Activated naive CD8-positive, alpha-beta T cell treated with anti-CD3 and anti-CD28 coated beads, Interleukin-2, amount 10 ng/mL, durations not matched to agents 7 days and 5 days (primary cell): ENCODE results near the gene CDHR5. TPM values are rescaled to one million over a fixed set of nuclear protein-coding genes. Genes with fewer than 3 reads are reported as not detected.

Experiments
- ATAC-seq: fragments of 150-1000 bp; cut with Tn5 transposase; one replicate; pipeline ENCODE4 v1.10.0; 2021; ENCODE audit warnings: low read depth, moderate library complexity
- POLR2A ChIA-PET: fragments of 350-600 bp; sonication (Branson Sonifier 250); formaldehyde crosslinking; loops from one replicate; lab custom pipeline; 2021; ENCODE audit warnings: antibody characterized with exemption; lab: Charles Lee
- DNase-seq: peaks from one replicate; pipeline ENCODE4 v3.0.0; 2021
- H3K27ac Mint-ChIP-seq: one replicate; pipeline ENCODE4 v1.8.0; 2022; ENCODE audit warnings: mild to moderate bottlenecking, mixed read lengths
- H3K27me3 Mint-ChIP-seq: one replicate; pipeline ENCODE4 v1.8.0; 2022; ENCODE audit warnings: mild to moderate bottlenecking, moderate library complexity, mixed read lengths
- H3K36me3 Mint-ChIP-seq: one replicate; pipeline ENCODE4 v1.8.0; 2021; ENCODE audit warnings: mild to moderate bottlenecking, mixed read lengths
- H3K4me1 Mint-ChIP-seq: one replicate; pipeline ENCODE4 v1.8.0; 2021; ENCODE audit warnings: mixed read lengths
- H3K4me3 Mint-ChIP-seq: one replicate; pipeline ENCODE4 v1.8.0; 2022; ENCODE audit warnings: mild to moderate bottlenecking, moderate library complexity, mixed read lengths
- H3K9me3 Mint-ChIP-seq: one replicate; pipeline ENCODE4 v1.8.0; 2021; ENCODE audit warnings: mixed read lengths
- total RNA-seq, 2 experiments: library from RNA; stranded (reverse); gene quantifications; one replicate each; pipeline ENCODE4 v1.2.3, GENCODE V29; 2021

Gene CDHR5
- total RNA-seq, 2 experiments from 2014 or later, result not detected

DNA sequence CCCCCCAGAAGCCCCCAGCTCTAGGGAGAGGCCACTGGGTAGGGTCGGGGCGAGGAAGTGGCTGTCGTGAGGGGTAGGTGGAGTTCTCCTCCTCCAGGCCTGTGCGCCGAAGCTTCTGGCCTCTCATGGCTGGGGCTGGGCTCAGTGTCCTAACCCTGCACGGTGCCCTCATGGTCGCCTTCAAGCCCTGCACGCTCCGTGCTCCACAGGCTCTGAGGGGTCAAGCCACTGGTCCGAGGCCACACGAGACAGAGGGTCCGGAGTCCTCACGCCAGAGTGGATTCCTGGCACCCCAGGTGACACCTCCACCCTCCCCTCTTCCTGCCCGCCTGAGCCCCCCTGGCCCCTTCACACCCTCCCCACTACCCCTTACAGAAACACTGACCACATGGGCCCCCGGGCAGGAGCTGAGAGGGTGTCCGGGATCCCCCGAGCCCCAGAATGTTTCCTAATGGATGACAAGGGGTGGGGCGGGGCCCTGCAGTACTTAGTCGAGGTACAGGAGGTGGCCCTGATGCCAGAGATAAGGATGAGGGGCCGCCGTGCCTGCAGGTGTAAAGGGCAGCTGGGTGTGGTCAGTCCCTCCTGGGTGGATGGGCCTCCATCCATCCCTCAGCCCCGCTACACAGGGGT is 997 bp upstream of the CDHR5 start:
- Mint-ChIP-seq H3K4me1 (peaks cover 15% of the 10 kb centered on the region), H3K36me3 (peaks cover 2% of the 10 kb centered on the region), H3K27ac (no peak overlapping the region), H3K4me3 (no peak overlapping the region), H3K27me3 (peaks cover 12% of the 10 kb centered on the region), H3K9me3 (no peaks in the 10 kb centered on the region)
- ATAC-seq, result no peak
- peak; percentile 31 for DNase-seq
- POLR2A ChIA-PET, result interaction anchor here (1.0 kb wide), 1 partner anchor 10 kb away, joined by 4 read pairs; the partner anchor contains the start of gene IRF7

DNA sequence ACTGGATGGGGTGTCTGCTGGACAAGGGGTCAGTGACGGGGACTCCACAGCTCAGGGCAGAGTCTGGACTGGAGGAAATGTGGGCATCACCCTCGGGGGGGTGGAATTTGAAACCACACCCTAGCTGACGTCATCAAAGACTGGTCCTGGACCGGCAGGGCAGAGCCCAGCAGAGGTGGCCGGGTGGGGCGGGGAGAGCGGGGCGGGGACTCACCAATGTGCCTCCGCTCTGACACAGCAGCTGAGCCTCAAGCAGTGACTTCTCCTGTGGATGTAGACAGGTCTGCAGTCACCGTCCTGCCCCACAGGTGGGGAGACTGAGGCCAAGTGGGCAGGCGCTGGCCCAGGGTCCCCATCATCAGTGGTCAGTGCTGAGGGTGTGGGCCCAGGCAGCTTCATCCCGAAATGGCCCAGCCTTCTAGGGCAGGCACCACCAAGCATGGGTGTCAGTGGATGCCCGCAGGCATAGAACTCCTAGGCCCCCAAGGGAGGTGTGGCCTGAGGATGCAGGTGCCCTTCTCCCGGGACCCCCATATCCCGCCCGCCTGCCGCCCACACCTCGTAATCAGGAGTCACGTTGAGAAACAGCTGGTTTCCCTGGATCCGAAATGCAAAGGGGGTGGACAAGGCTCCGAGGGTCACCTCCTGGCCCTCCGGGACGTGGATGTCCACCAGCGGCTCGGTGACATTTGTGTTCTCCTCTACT is 603 bp downstream of the CDHR5 start:
- H3K36me3 Mint-ChIP-seq, result peaks cover 2% of the 10 kb centered on the region
- H3K27ac Mint-ChIP-seq, result no peak overlapping the region
- POLR2A ChIA-PET, result interaction anchor here (1.1 kb wide), 1 partner anchor 10 kb away, joined by 3 read pairs; no protein-coding TSS in a partner anchor
- no peak overlapping the region for H3K4me3 Mint-ChIP-seq
- peaks cover 12% of the 10 kb centered on the region for H3K27me3 Mint-ChIP-seq
- no peak for ATAC-seq
- peak; percentile 29 for DNase-seq
- H3K4me1 Mint-ChIP-seq, result peaks cover 9% of the 10 kb centered on the region
- H3K9me3 Mint-ChIP-seq, result no peaks in the 10 kb centered on the region

DNA sequence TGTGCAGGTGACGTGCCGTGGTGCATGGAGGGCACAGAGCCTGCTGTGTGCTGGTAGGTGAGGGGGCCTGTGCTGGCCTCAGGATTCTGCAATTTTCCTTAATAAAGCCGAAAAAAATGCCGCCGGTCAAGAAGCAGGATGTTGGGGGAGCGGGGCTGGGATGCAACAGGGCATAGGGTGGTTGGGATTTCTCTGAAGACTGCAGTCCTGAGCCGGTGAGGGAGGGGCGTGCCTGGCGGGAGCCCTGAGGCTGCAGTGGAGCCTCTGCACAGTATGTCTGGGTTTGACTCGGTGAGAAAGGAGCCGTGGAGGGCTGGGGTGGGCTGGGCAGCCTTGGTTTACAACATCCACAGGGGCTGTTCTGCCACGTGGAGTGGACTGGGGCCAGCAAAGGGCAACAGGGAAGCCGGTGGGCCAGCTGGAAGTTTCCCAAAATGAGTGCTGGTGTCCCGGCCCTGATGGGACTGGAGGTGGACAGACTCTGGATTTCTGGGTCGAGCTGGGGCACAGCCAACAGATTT is 1.3 kb downstream of the CDHR5 start:
- POLR2A ChIA-PET, result interaction anchor here (1.1 kb wide), 1 partner anchor 9 kb away, joined by 3 read pairs; no protein-coding TSS in a partner anchor
- no peak for DNase-seq
- Mint-ChIP-seq H3K4me3 (no peak overlapping the region), H3K27me3 (peaks cover 10% of the 10 kb centered on the region), H3K4me1 (peaks cover 3% of the 10 kb centered on the region), H3K36me3 (peaks cover 2% of the 10 kb centered on the region), H3K27ac (no peak overlapping the region), H3K9me3 (no peaks in the 10 kb centered on the region)
- ATAC-seq, result no peak

DNA sequence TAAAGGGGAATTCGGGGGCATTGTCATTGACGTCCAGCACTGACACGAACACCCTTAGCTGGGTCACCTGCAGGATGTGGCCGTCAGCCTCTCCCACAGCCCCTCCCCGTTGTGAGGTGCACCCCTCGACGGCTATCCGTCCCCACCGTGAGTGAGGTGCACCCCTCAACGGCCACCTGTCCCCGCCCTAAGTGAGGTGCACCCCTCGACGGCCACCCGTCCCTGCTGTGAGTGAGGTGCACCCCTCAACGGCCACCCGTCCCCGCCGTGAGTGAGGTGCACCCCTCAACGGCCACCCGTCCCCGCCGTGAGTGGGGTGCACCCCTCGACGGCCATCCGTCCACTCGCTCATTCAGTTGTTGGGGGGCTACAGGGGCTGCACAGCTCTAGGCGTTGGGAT is 2.9 kb downstream of the CDHR5 start:
- no peak for ATAC-seq
- no peak overlapping the region for H3K4me3 Mint-ChIP-seq

DNA sequence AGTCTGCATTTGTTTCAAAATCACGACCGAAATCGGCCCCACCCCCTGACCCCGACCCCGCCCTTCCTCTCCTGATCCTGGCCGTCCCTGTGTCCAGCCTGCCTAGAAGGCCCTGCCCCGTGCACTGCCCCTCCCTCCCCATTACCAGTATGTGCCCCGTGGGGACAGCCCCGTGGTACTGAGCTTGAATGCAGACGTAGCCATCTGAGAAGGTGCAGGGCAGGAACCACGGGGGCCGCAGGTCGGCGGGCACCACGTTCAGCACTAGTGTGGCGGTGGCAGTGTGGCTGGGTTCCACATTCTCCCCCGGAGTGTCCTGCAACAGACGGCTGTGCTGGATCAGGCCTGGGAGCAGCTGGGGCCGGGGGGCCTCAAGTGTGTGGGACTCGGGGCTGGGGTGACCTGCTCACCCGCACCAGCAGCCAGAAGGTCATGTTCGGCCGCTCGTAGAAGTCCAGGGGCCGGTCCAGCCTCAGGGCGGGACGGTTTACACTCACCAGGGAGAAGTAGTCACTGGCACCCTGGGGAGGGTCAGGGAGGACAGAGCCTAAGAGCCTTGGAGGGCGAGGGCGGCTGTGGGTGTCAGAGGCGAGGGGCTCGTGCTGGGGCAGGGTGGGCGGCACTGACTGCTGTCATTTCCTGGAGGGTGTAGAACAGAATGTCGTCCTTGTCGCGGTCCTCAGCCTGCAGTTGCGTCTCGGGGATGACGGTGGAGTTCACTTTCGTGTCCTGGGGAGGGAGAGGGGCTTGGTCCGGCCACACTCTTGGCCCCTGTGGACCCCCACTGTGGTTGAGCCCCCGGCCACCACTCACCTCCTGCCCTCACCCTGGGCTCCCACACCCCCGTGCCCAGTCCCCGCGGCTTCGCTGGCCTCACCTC is 3.6 kb downstream of the CDHR5 start:
- Mint-ChIP-seq H3K36me3 (no peaks in the 10 kb centered on the region), H3K4me1 (peaks cover 5% of the 10 kb centered on the region), H3K4me3 (no peak overlapping the region), H3K27me3 (no peaks in the 10 kb centered on the region), H3K9me3 (no peaks in the 10 kb centered on the region), H3K27ac (no peak overlapping the region)
- no peak for ATAC-seq
- POLR2A ChIA-PET, result no interaction called here
- peak; percentile 31 for DNase-seq

More for the DNA sequence above, 2.9 kb downstream of the CDHR5 start:
- no peaks in the 10 kb centered on the region for H3K9me3 Mint-ChIP-seq
- H3K36me3 Mint-ChIP-seq, result no peaks in the 10 kb centered on the region
- POLR2A ChIA-PET, result no interaction called here
- no peak for DNase-seq
- peak overlapping the region; percentile 42 for H3K27ac Mint-ChIP-seq
- no peaks in the 10 kb centered on the region for H3K27me3 Mint-ChIP-seq
- H3K4me1 Mint-ChIP-seq, result no peaks in the 10 kb centered on the region

DNA sequence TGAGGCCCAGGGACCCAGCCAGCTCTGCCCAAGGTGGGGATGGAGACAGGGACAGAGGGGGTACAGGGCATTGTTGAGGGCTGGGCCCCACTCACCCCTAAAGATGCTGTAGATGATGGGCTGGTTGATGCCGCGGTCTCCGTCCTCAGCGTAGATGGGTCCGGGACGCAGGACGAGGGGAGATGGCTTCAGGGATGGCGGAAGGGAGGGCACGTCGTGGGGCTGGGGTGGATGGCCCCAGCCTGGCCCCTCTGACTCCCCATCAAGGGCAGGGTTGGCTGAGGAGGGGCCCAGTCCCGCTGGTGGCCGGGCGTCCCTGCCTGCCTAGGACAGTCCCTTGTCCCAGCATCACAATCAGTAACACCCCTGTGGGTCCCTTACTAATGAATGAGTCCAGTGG is 4.6 kb downstream of the CDHR5 start:
- no peak for DNase-seq
- Mint-ChIP-seq H3K9me3 (no peaks in the 10 kb centered on the region), H3K27ac (no peak overlapping the region), H3K4me1 (peaks cover 6% of the 10 kb centered on the region), H3K36me3 (no peaks in the 10 kb centered on the region), H3K27me3 (no peaks in the 10 kb centered on the region), H3K4me3 (no peak overlapping the region)
- ATAC-seq, result no peak
- POLR2A ChIA-PET, result no interaction called here

DNA sequence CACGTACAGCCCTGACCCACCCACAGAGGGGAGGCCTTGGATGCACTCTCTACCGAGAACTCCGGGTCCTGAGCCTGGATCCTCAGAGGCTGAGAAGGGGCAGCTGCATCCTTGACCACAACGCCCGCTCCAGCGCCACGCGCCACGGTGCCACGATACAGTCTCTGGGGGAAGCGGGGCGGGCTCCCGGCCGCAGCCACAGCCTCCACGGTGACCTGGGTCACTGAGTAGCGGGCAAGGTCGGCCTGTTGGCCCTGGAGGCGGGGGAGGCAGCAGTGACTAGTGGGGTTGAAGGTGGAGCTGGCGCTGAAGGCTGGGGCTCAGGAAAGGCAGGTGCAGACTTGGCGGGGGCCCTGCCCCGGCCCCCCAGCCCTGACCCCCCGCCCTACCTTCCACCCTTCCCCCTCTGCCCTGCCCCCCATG is 5.1 kb downstream of the CDHR5 start:
- Mint-ChIP-seq H3K4me1 (peaks cover 6% of the 10 kb centered on the region), H3K4me3 (no peak overlapping the region), H3K9me3 (no peaks in the 10 kb centered on the region), H3K27ac (no peak overlapping the region), H3K27me3 (no peaks in the 10 kb centered on the region), H3K36me3 (peaks cover under 1% of the 10 kb centered on the region)
- peak; percentile 32 for DNase-seq
- no peak for ATAC-seq
- POLR2A ChIA-PET, result no interaction called here

DNA sequence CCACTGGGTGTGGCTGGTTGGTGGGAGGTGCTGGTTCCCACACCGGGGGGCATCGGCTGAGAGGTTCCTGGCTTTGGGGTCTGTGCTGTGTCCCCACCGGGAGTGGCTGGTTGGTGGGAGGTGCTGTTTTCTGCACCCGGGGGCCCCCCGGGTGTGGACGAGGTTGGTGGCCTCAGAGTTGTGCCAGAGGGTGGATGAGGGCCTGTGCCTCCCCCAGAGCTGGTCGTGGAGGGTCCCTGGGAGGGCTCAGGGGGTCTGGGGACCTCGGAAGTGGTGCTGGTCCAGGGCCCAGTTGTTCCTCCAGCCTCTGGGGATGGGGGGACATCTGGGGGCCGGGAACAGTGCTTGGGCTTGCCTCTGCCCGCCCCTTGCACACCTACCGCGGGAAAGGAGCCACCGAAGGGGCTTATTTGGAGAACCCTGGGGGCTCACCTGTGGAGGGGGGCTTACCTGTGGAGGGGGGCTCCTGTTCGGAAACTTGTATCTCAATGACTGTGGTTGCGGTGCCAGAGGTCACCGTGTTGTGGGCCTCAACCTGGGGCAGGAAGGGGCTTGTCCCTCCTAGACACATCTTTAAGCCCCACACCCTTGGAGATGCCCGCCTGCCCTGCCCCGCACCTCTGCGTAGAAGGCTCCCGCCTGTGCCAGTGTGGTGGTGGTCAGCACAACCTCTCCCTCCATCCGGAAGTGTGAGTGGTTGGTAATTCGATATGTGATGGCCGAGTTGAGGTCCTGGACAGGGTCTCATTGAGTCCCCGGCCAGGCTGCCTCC is 5.7 kb downstream of the CDHR5 start:
- POLR2A ChIA-PET, result interaction anchor here (0.5 kb wide), 1 partner anchor 402 kb away, joined by 3 read pairs; no protein-coding TSS in a partner anchor
- H3K4me1 Mint-ChIP-seq, result peaks cover 10% of the 10 kb centered on the region
- peak; percentile 31 for DNase-seq

DNA sequence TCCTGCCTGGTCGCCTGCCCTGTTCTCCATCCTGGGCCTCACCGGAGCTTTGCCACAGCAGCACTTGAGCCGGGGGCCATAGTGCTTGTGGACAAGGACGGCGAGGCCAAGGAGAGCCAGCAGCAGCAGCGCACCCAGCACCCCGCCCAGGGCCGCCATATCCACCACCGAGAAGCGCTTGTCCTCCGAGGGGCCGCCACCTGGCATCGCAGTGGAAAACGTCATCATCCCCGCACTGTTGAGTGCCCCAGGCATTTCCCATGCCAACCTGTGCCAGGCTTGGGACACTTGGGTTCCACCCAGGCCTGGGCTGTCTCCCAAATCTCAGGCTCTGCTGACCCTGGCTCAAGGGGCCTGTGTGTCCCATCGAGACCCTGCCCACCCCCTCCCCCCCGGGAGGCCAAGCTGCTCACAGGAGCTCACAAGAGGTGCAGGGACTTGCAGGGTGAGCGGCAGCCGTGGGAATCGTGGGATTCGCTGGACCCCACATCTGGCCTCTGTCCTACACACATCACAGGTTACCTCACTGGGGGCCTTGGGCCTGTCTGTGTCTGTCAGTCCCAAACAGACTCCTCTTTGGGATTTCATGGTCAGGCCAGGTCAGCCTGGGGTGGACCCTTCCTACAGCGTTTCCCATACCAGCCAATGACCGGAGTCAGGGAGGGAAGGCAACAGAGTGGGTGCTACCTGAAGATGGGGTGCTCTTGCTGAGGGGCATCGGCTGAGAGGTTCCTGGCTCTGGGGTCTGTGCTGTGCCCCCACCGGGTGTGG is 6.7 kb downstream of the CDHR5 start:
- ATAC-seq, result no peak
- H3K4me3 Mint-ChIP-seq, result no peak overlapping the region

More for the DNA sequence above, 5.7 kb downstream of the CDHR5 start:
- Mint-ChIP-seq H3K4me3 (no peak overlapping the region), H3K27me3 (no peaks in the 10 kb centered on the region), H3K27ac (no peak overlapping the region), H3K9me3 (no peaks in the 10 kb centered on the region), H3K36me3 (peaks cover 6% of the 10 kb centered on the region)
- no peak for ATAC-seq

DNA sequence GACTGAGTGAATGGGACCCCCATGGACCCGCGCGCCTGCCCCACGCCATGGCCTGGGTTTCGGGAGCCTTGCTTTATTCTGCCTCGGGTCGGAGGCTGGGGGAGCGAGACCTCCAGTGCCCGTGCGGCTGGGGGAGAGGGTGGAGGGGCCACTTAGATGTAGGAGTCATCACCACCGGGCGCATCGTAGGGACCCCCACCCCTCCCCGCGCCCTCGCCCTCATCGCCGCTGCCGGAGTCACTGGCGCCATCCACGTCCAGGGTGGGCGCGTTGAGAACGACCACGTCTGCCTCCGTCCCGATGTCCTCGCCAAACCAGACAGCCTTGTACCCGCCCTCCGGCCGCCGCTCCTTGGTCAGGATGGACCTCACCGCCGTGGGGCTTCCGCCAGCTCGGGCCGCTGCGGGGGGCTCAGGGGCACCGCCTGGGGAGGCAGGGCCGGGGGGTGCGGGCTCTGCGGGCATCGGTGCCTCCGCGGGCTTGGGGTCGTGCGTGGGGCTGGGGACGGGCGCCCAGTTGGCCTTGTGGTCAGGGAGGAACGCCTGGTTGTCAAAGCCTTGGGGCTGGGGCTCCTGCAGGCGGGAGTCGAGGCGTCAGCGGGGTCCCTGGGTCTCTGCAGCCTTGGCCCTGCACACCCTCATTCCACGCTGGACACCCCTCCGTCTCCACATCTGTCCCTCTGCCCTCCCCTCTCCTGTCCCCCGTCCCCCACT is 7.4 kb downstream of the CDHR5 start:
- Mint-ChIP-seq H3K27me3 (no peaks in the 10 kb centered on the region), H3K36me3 (peaks cover 9% of the 10 kb centered on the region), H3K4me3 (no peak overlapping the region), H3K9me3 (no peaks in the 10 kb centered on the region), H3K4me1 (peaks cover 10% of the 10 kb centered on the region), H3K27ac (no peak overlapping the region)
- DNase-seq (no peak), ATAC-seq (no peak)
- POLR2A ChIA-PET, result no interaction called here

More for the DNA sequence above, 6.7 kb downstream of the CDHR5 start:
- no peaks in the 10 kb centered on the region for H3K9me3 Mint-ChIP-seq
- peaks cover 9% of the 10 kb centered on the region for H3K36me3 Mint-ChIP-seq
- DNase-seq, result peak; percentile 30
- POLR2A ChIA-PET, result no interaction called here
- no peaks in the 10 kb centered on the region for H3K27me3 Mint-ChIP-seq
- no peak overlapping the region for H3K27ac Mint-ChIP-seq
- peaks cover 10% of the 10 kb centered on the region for H3K4me1 Mint-ChIP-seq

DNA sequence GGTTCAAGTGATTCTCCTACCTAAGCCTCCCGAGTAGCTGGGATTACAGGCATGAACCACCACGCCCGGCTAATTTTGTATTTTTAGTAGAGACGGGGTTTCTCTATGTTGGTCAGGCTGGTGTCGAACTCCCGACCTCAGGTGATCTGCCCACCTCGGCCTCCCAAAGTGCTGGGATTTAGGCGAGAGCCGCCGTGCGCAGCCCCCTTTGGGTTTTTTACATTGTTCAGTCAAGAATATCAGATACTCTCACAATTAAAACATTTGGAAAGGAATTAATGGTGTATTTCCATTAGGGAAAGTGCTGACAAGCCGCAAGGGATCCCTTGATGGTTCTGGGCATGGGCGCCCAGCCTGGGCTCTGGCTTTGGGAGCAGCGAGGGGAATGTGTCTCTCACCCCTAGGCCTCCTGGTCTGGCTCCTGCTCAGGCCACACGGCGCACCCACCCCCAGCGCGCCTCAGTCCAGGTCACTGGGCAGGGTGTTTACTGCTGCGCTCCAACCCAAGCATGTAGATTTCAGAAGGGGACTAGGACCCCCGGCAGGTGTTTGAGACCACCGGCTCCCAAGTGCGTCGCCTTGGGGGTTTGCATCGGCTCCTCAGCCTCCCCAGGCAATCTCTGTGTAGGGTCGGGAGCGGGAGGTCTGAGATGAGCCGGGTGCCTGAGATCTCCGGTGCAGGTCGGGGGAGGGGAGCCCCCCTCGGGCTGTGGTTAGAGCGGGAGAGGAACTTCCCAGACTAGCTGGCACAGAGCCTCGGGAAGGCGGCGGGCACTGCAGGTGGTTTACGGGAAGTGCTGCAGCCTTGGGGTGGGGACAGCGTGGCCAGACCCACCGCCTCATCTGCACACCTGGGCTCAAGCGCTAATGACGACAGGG is 8.2 kb downstream of the CDHR5 start:
- Mint-ChIP-seq H3K4me1 (peaks cover 13% of the 10 kb centered on the region), H3K9me3 (no peaks in the 10 kb centered on the region), H3K27ac (peak overlapping the region; percentile 97), H3K4me3 (peak overlapping the region; percentile 93), H3K36me3 (peaks cover 11% of the 10 kb centered on the region), H3K27me3 (no peaks in the 10 kb centered on the region)
- ATAC-seq (no peak), DNase-seq (no peak)
- POLR2A ChIA-PET, result interaction anchor here (0.7 to 1.6 kb wide), 14 partner anchors 9 to 160 kb away, joined by 3 to 22 read pairs (median 4); partner anchors contain the start of genes HRAS and PHRF1
